Progenitor cell of endocrine pancreas (in vitro differentiated cells): Measurements from ENCODE around the gene GLCE. TPM values are rescaled to one million over a fixed set of nuclear protein-coding genes. Genes with fewer than 3 reads are reported as not detected.

Source experiments
- DNase-seq: peaks from one replicate; pipeline ENCODE4 v3.0.0; 2021; ENCODE audit warnings: low spot score; ENCODE audit not compliant: unreplicated experiment
- H3K27ac Mint-ChIP-seq: 2 replicates; pipeline ENCODE4 v1.8.0; 2021; ENCODE audit warnings: mild to moderate bottlenecking, moderate library complexity, mixed read lengths
- H3K27me3 Mint-ChIP-seq: 2 replicates; pipeline ENCODE4 v1.8.0; 2021; ENCODE audit warnings: mixed read lengths
- H3K36me3 Mint-ChIP-seq: 2 replicates; pipeline ENCODE4 v1.8.0; 2022; ENCODE audit warnings: mixed read lengths; ENCODE audit not compliant: insufficient read depth
- H3K4me1 Mint-ChIP-seq: 2 replicates; pipeline ENCODE4 v1.8.0; 2021; ENCODE audit warnings: low read depth, mixed read lengths
- H3K4me3 Mint-ChIP-seq: 2 replicates; pipeline ENCODE4 v1.8.0; 2021; ENCODE audit warnings: low read depth, mild to moderate bottlenecking, moderate library complexity, mixed read lengths
- H3K9me3 Mint-ChIP-seq: 2 replicates; pipeline ENCODE4 v1.8.0; 2021; ENCODE audit warnings: low read depth, mixed read lengths
- total RNA-seq: library from RNA; stranded (reverse); gene quantifications from 2 replicates; pipeline ENCODE4 v1.2.1, GENCODE V29; 2021
- TF ChIP-seq, protein P1 (sequence below): fragments of 200-600 bp; sonication (generic); IDR thresholded peaks from one replicate; pipeline ENCODE4 v1.5.0; 2021; ENCODE audit warnings: antibody characterized with exemption, mild to moderate bottlenecking; ENCODE audit not compliant: unreplicated experiment

GLCE gene
- total RNA-seq, 1 donor from 2014 or later, result 18.0 TPM

DNA sequence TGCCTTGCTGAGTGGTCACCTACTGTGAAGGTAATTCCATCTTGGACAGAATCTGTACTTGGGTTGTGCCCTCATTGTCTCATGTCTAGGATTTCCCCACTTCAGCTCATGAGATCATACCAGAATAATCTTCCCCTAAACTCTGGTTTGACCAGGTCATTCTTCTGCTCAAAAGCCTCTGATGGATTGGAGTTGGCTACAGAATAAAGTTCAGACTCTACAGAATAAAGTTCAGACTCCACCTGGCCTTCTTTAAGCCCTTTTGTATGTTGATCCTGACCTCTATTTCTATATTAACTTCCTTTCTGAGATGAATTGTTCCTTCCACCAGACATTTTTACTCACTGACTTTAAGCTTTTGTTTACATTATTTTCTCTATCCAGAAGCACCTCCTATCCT is 6.4 kb upstream of the GLCE start:
- H3K27ac Mint-ChIP-seq, result no peak overlapping the region
- peaks cover 3% of the 10 kb centered on the region for H3K4me1 Mint-ChIP-seq
- DNase-seq, result no peak
- no peak overlapping the region for H3K4me3 Mint-ChIP-seq
- H3K36me3 Mint-ChIP-seq, result no peaks in the 10 kb centered on the region
- no peaks in the 10 kb centered on the region for H3K9me3 Mint-ChIP-seq
- H3K27me3 Mint-ChIP-seq, result peaks cover 19% of the 10 kb centered on the region
- TF ChIP-seq, protein P1, sequence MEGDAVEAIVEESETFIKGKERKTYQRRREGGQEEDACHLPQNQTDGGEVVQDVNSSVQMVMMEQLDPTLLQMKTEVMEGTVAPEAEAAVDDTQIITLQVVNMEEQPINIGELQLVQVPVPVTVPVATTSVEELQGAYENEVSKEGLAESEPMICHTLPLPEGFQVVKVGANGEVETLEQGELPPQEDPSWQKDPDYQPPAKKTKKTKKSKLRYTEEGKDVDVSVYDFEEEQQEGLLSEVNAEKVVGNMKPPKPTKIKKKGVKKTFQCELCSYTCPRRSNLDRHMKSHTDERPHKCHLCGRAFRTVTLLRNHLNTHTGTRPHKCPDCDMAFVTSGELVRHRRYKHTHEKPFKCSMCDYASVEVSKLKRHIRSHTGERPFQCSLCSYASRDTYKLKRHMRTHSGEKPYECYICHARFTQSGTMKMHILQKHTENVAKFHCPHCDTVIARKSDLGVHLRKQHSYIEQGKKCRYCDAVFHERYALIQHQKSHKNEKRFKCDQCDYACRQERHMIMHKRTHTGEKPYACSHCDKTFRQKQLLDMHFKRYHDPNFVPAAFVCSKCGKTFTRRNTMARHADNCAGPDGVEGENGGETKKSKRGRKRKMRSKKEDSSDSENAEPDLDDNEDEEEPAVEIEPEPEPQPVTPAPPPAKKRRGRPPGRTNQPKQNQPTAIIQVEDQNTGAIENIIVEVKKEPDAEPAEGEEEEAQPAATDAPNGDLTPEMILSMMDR, result no peak

DNA sequence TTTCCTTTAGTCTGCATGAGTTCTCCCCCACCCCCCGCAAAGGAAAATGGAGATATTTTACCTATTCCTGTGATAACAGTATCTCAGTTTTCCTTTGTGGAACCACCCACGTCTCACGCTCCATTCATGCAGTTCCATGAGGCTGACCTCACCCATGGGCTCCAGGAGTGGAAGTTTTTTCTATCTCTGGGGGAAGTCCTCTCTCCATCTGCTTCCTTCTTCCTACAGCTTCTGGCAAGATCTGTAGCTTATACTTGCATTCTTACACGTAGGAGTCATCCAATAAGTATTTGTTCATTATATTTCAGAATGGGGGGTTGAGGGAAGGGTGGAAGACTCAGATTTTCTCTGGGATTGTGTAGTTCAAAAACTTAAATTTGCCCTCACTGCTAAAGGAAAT is 5.8 kb upstream of the GLCE start:
- Mint-ChIP-seq H3K4me3 (no peak overlapping the region), H3K36me3 (no peaks in the 10 kb centered on the region), H3K27me3 (peaks cover 18% of the 10 kb centered on the region), H3K9me3 (no peaks in the 10 kb centered on the region), H3K4me1 (peaks cover 6% of the 10 kb centered on the region), H3K27ac (no peak overlapping the region)
- TF ChIP-seq, protein P1, result no peak
- no peak for DNase-seq

DNA sequence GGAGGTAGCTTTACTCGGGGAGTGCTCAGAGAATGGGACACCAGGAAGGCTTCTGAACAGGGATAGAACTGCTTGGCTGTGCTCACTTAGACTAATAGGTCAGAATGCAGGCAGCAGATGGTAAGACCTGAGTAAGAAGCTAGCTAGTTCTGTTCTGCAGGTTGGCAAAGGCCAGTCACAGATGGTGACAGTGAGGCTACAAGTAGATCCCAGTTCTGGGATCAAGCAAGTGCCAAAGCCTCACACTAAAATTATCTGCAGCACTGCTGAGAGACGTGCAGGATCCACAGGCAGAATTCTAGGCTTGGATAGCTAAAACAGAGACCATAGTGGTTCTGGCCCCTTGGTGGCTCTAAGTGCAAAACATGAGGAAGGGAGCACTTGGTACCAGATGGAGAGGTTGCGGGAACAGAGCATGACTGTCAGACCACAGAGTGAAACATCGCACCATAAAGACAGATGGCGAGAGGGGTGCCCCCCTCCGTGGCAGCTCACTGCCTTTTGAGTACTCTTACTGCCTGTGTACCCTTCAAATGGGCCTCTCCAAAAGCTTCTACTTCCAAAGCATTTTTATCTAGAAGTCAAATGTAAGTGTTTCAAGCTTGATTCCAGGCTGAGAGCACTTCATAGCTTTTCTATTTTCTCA is 3.6 kb upstream of the GLCE start:
- Mint-ChIP-seq H3K4me1 (peaks cover 9% of the 10 kb centered on the region), H3K27me3 (peaks cover 10% of the 10 kb centered on the region), H3K4me3 (no peak overlapping the region), H3K27ac (no peak overlapping the region), H3K9me3 (no peaks in the 10 kb centered on the region), H3K36me3 (no peaks in the 10 kb centered on the region)
- DNase-seq, result no peak
- TF ChIP-seq, protein P1, result no peak

DNA sequence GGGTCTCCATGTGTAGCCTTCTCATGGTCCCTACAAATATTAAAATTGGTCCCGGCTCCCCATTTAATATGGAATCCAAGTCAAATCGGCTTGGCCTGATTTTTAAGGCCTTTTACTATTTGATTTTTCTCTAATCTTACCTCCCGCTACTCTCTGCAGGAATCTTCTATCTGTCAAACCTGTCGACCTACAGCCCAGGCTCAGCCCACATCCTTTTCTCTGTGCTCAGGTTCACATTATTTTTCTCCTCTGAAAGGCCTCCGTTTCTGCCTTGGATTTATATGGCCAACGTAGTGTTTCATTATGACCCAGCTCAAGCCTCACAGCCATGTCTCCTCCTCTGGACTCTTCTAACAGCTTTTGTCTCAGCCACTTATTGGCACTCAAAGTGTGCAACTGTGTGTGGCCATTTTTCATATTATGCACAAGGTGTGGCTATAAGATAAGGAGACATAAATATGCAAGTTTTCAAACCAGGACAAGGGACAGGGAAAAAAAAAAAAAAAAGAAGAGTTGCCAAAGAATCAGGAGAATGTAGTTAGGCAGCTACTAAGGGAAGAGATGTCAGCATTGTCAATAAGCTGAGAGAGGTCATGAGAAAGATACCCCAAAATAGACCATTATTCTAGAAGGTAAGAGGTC is 2.1 kb upstream of the GLCE start:
- H3K4me3 Mint-ChIP-seq, result peak overlapping the region; percentile 0
- TF ChIP-seq, protein P1, result no peak
- DNase-seq, result no peak
- H3K27me3 Mint-ChIP-seq, result peaks cover 4% of the 10 kb centered on the region
- peaks cover 18% of the 10 kb centered on the region for H3K4me1 Mint-ChIP-seq
- H3K9me3 Mint-ChIP-seq, result no peaks in the 10 kb centered on the region
- H3K27ac Mint-ChIP-seq, result no peak overlapping the region
- H3K36me3 Mint-ChIP-seq, result no peaks in the 10 kb centered on the region

DNA sequence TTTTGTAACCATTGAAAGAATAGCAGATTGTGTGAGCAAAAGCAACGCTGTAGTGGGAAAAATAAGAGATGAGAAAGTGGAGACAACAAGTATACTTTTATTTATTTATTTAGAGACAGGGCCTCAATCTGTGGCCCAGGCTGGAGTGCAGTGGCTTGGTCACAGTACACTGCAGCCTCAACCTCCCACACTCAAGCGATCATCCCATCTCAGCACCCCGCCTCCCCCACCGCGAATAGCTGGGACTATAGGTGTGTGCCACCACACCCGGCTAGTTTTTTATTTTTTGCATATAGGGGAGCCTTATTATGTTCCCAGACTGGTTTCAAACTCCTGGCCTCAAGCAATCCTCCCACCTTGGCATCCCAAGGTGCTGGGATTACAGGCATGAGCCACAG is 1.6 kb upstream of the GLCE start:
- no peaks in the 10 kb centered on the region for H3K9me3 Mint-ChIP-seq
- peaks cover 4% of the 10 kb centered on the region for H3K27me3 Mint-ChIP-seq
- no peak overlapping the region for H3K27ac Mint-ChIP-seq
- H3K36me3 Mint-ChIP-seq, result no peaks in the 10 kb centered on the region
- H3K4me1 Mint-ChIP-seq, result peaks cover 20% of the 10 kb centered on the region
- TF ChIP-seq, protein P1, result no peak
- peak overlapping the region; percentile 55 for H3K4me3 Mint-ChIP-seq
- DNase-seq, result no peak
